Tibial nerve (tissue), 3 donors: ENCODE measurements around the gene ELAPOR1.

Experiments used
- POLR2A ChIP-seq, 2 donors: fragments of 450-650 bp; IDR thresholded peaks; one replicate each; pipeline ENCODE4 v1.6.1; 2017; ENCODE audit warnings: antibody characterized with exemption in 2 of 2, mild to moderate bottlenecking in 2 of 2, moderate library complexity in 2 of 2
- TF ChIP-seq, protein P1 (sequence below), 5 experiments: fragments of 200-600 bp in 3 of 5; fragments of 450-650 bp in 2 of 5; sonication (generic) in 3 of 5; IDR thresholded peaks; one replicate each; pipeline ENCODE4 v1.5.1; 2016 to 2019; ENCODE audit warnings: antibody characterized with exemption in 5 of 5, mild to moderate bottlenecking in 3 of 5, moderate library complexity in 2 of 5

DNA sequence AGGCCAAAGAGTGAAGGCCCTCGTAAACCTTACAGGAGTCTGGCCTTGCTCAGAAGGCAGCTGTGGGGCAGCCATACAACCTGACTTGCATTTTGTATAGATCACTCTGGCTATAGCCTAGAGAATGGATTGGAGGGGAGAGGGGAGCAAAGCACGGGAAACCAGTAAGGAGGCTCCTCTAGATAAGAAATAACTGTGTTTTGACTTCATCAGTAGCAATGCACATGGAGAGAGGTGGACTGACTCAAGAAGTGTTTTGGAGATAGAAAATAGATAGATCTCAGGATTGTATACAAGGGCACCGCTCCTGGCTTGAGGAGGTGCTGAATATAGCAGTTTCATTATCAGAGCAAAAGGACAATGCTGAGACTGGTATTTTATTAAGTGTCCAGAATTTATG is 26.5 kb downstream of the ELAPOR1 start:
- TF ChIP-seq, protein P1, sequence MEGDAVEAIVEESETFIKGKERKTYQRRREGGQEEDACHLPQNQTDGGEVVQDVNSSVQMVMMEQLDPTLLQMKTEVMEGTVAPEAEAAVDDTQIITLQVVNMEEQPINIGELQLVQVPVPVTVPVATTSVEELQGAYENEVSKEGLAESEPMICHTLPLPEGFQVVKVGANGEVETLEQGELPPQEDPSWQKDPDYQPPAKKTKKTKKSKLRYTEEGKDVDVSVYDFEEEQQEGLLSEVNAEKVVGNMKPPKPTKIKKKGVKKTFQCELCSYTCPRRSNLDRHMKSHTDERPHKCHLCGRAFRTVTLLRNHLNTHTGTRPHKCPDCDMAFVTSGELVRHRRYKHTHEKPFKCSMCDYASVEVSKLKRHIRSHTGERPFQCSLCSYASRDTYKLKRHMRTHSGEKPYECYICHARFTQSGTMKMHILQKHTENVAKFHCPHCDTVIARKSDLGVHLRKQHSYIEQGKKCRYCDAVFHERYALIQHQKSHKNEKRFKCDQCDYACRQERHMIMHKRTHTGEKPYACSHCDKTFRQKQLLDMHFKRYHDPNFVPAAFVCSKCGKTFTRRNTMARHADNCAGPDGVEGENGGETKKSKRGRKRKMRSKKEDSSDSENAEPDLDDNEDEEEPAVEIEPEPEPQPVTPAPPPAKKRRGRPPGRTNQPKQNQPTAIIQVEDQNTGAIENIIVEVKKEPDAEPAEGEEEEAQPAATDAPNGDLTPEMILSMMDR (IDR thresholded peaks at IDR 0.05): no peak
- TF ChIP-seq POLR2A (IDR thresholded peaks at IDR 0.05): no peak
